HG02642 (cell line): ENCODE results near the gene EPGN.
A peak's percentile ranks its signal among the peaks of the same experiment; 100 is the strongest.
"Not testable (repeated sequence)": the region's sequence is repeated elsewhere in the genome, so short reads cannot be mapped to it uniquely, and the experiment has no call there.

ENCODE experiments used
- ATAC-seq: cut with Tn5 transposase; IDR thresholded peaks from one replicate; pipeline ENCODE4 v1.9.1; 2021; ENCODE audit warnings: mild to moderate bottlenecking; ENCODE audit not compliant: unreplicated experiment, poor library complexity

EPGN gene

DNA sequence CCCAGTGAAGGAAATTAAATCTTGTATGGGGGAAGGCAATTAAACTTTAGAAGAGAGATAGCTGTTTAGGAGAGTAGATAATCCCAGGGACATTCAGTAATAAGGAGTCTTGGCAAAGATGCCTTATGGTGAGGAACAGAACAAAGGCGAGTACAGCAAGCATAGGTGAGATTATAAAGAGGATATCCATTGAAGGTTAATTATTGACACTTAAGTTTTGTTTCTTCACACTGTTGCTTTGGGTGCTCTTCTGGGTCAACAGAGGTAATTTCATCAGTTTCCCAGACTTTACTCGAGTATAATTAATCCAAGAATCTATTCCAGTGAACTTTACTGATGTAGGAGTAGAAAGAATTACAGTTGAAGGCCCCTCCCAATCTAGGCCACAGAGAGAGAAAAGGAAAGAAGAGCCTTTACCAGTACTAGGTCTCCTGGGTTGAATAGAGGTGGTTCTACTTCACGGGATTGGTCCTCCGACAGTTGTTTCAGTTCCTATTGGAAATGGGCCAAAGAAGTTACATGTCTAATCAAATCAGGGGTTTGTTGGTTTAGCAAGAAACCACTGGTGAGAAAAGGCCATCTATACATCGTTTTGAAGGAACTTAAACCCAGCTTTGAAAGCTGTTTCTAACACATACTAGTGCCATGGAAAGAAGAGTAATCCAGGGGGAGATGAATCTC is 27.2 kb downstream of the EPGN start:
- ATAC-seq = no peak

DNA sequence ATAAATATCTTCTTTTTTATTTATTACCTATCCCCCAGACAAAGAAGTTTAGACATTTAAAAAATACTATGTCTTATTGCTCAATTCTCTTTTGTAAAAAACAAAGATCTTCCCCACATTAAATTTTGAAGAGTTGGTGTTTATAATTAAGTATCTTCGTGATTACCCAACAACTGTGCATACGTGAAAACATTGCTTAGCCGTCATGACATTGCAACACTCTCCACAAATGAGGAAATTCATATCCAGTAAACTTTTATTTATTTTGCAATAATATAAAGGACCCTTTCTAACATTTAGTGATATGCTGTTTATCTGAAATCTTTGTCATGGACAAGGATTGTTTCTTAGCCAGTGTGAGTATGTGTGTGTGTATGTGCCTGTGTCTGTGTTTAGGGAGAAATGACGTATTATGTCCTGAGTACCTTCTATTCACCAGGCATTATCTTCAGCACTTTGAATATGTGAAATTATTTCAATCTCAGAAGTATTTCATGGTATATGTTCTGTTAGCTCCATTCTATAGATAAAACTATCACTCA is 30.6 kb downstream of the EPGN start:
- no peak for ATAC-seq

DNA sequence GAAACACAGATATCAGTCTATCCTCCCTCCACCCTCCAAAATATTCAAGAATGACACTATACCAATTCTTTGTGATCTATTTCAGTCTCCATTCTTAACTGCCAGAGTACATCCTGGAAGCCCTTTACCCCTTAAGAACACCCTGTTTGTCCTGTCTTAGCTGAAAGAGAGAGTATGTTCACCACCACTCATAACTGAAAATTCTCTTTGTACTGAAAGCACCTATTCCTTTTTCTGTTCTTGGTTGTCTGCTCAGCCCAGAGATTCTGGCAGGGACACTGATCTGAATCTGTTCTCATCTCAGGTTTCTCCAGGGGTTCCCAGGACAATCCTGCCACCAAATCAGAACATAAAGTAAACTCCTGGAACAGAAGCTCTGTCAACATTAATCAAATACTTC is 31.2 kb downstream of the EPGN start:
- ATAC-seq = no peak

DNA sequence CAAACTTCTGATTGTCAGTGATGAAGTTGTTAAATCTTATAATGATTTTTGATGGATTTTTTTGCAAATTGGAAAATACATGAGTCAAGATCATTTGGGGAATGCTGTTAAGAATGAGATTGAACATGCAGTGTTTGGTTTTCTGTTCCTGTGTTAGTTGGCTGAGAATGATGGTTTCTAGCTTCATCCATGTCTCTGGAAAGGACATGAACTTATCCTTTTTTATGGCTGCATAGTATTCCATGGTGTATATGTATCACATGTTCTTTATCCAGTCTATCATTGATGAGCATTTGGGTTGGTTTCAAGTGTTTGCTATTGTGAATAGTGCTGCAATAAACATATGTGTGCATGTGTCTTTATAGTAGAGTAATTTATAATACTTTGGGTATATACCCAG is 32.2 kb downstream of the EPGN start:
- ATAC-seq = not testable (repeated sequence)

DNA sequence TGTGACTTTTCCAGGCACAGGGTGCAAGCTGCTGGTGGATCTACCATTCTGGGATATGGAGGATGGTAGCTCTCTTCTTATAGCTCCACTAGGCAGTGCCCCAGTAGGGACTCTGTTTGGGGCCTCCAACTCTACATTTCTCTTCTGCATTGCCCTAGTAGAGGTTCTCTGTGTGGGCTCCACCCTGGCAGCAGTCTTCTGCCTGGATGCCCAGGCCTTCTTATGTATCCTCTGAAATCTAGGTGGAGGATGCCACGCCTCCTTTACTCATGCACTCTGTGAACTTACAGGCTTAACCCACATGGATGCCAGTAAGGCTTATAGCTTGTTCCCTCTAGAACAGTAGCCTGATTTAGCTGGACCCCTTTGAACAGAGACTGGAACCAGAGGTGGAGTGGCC is 35.8 kb downstream of the EPGN start:
- ATAC-seq = no peak

DNA sequence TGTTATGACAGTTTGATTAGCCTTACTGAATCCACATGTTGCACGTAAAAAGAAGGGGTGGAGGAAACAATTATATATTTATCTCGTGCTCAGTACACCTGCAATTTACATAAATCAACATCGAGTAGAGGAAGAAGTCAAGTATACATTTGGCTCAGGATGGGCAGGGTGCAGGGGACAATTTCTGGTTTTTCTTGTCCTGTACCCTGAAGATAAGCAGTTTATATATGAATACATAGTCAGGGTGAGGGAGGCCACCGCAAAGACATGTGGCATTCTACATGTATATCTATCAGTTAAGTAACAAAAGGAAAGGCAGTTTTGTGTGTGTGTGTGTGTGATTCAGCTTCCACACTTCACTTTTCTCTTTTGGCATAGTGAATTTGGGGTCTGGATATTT is 45.6 kb downstream of the EPGN start:
- no peak for ATAC-seq

DNA sequence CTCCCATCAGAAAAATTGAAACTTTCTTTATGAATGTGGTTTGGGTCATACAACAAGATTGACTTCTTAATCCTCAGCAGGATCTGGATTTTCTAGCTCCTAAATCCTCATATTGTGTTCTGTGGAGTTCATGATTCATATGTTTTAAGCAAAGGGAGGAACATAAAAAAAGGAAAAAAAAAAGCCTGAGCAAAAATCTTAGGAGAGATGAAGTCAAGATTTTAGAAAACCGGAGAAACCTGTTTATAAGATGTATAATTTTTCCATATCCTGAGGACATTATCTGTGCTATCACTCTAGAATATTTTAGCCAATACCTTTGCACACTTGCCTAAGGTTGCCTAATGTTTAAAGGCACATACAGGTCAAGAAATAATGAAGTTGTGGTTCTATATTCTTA is 49.7 kb downstream of the EPGN start:
- ATAC-seq = no peak

DNA sequence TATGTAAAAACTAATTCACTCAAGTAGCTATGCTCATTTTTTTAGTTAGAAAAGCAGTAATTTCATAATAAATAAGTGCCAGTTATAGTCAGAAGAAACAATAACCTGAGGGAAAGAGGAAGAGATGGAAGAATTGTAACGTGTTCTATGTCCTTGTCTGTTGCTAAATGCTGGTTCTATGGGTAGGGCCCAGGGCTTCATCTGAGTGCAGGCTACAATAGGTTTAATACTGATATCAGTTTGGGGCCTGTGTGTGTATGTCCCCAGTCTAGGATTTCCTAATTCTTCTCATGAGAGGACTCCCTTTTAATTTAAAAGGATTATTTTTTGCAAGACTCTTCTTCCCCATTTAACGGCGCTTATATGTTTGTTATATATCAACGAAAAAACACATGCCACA is 53.4 kb downstream of the EPGN start:
- ATAC-seq = no peak

DNA sequence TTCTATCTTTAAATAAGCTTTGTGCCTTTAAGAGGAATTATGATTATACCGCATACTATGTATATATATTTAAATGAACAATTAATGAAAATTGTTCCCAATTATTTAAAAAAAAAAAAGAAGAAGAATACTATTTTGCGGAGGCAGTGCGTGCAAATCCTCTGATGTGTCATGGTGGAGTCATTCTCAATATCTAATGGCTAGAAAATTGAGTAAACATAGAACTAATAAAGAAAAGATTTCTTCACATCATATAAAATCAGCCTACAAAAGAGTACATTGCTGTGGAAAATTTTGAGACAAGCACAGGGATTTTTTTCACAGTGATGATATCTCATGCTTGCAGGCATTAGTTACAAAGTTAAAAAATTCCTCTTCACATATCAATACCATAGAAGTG is 54.1 kb downstream of the EPGN start:
- no peak for ATAC-seq

DNA sequence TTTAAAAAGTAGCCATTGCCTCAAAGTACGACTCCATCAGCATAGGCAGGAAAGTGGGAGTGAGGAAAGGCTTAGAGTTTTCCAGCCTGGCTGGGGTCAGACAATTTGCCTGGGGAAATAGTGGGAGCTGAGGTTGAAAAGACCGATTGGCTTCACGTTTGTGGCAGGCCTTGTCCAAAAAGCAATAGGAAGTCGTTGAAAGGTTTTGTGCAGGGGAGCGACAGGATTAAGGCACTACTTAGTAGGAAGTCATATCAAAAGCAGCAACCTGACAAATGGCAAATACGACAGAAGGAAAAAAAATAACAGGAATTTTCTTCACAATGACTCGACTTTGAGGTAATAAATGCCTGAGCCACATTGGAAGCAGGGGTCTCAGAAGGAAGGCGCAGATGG is 56.0 kb downstream of the EPGN start:
- no peak for ATAC-seq

DNA sequence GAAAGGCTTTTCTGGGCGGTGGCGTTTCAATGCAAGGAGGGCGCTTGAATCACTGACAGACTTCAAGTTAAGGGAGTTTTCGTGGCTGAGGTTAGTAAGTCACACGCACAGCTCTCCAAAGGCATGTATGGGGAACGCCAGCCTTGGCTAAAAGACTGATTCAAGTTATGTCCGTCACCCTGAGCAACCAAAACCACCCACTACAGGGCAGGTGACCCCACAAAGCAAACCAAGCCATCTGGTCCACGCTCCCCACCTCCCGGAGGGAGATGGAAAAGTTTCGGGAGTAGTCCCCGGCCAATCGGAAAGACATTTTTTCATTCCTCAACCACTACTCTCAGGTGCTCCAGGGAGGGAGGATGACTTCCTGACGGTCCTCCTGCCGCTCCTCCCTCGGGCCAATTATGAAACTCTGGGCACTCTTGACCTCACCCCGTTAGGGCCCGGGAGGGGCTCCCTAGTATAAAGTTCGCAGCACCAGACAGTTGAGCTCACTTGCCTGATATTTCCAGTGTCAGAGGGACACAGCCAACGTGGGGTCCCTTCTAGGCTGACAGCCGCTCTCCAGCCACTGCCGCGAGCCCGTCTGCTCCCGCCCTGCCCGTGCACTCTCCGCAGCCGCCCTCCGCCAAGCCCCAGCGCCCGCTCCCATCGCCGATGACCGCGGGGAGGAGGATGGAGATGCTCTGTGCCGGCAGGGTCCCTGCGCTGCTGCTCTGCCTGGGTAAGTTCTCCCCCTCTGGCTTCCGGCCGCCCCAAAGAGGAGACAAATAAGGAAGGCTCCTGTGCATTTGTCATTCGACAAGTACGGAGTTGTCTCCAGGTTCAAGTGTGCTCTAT is 56.6 kb downstream of the EPGN start, which contains the start of gene EREG:
Gene EREG, plus strand, starts transcription at position 494 of the 840 bp plus-strand sequence. Its CDS starts 164 bp downstream, at position 658.
- ATAC-seq = peak; percentile 55

DNA sequence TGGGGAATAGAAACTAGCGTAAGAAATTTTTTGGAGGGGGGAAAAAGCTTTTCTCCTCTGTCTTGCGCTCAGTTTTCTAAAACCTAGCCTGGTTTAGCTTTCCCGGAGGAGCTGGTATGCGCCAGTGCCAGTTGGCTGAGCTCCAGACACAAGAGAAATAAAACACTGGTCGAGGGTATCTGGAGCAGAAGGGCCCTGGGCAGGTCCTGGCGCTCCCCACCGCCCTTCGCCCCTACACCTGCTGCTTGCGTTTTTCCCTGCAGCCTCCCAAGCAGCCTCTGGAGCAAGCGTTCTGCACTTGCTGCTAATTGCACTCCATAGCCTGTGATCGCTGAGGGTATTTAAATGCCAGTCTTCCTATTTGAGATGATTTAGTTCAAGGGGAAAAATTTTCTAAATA is 57.5 kb downstream of the EPGN start:
- no peak for ATAC-seq
